Coronary artery (tissue), 2 donors: Measurements from ENCODE around the gene RGL1.

Experiments used
- DNase-seq: peaks from one replicate; pipeline ENCODE4 v3.0.0-alpha.2; 2017; ENCODE audit warnings: low spot score
- H3K27ac ChIP-seq, 2 donors: fragments of 200-600 bp; sonication (generic); one replicate each; pipeline ENCODE4 v1.5.1; 2016 to 2019
- H3K4me3 ChIP-seq: fragments of 200-600 bp; sonication (generic); 2 replicates; pipeline ENCODE4 v1.5.1; 2016; ENCODE audit warnings: mild to moderate bottlenecking, moderate library complexity
- CTCF ChIP-seq: fragments of 200-600 bp; sonication (generic); IDR thresholded peaks from one replicate; pipeline ENCODE4 v1.5.1; 2019; ENCODE audit warnings: antibody characterized with exemption

The RGL1 gene

GRCh38 chr1:183961132-183961531, 156.2 kb downstream of the RGL1 start:
- no peak for TF ChIP-seq CTCF
- H3K27ac ChIP-seq = no peak overlapping the region

GRCh38 chr1:183962903-183963302, 158.0 kb downstream of the RGL1 start:
- Histone ChIP-seq H3K27ac (no peak overlapping the region), H3K4me3 (no peak overlapping the region)
- TF ChIP-seq CTCF = no peak
- no peak for DNase-seq

More at GRCh38 chr1:183961132-183961531, 156.2 kb downstream of the RGL1 start:
- H3K4me3 ChIP-seq = no peak overlapping the region
- DNase-seq = no peak

GRCh38 chr1:183965726-183966125, 160.8 kb downstream of the RGL1 start:
- Histone ChIP-seq H3K27ac (no peak overlapping the region), H3K4me3 (no peak overlapping the region)
- DNase-seq = no peak
- TF ChIP-seq CTCF = no peak

GRCh38 chr1:183966487-183966886, 161.6 kb downstream of the RGL1 start:
- Histone ChIP-seq H3K27ac (no peak overlapping the region), H3K4me3 (no peak overlapping the region)
- no peak for DNase-seq
- no peak for TF ChIP-seq CTCF

- no peak overlapping the region for H3K27ac ChIP-seq
- no peak for TF ChIP-seq CTCF
- H3K4me3 ChIP-seq = no peak overlapping the region
- no peak for DNase-seq
Measured at GRCh38 chr1:183967914-183968313, 163.0 kb downstream of the RGL1 start.

GRCh38 chr1:183968386-183968785, 163.5 kb downstream of the RGL1 start:
- H3K4me3 ChIP-seq = no peak overlapping the region
- TF ChIP-seq CTCF = no peak
- no peak for DNase-seq
- H3K27ac ChIP-seq = no peak overlapping the region

GRCh38 chr1:183970516-183971300, 165.8 kb downstream of the RGL1 start:
- H3K27ac ChIP-seq = no peak overlapping the region
- DNase-seq = no peak
- no peak for TF ChIP-seq CTCF
- no peak overlapping the region for H3K4me3 ChIP-seq
